Measurements from ENCODE around the gene SSR1.

Gene SSR1

GRCh38 chr6:7245668-7246393 is 67.2 kb downstream of the SSR1 start:
- no peak for DNase-seq (ENCODE audit: low read depth)
- H3K4me3 ChIP-seq (ENCODE audit: control insufficient read depth, low read depth, low read length): no peak overlapping the region
- no peak for TF ChIP-seq CTCF (IDR thresholded peaks at IDR 0.05; ENCODE audit: control insufficient read depth, insufficient read depth, low read depth, low read length, missing control alignments)

- DNase-seq (ENCODE audit: low read depth): no peak
- TF ChIP-seq CTCF (IDR thresholded peaks at IDR 0.05; ENCODE audit: control insufficient read depth, insufficient read depth, low read depth, low read length, missing control alignments): peak; percentile 86
- no peak overlapping the region for H3K4me3 ChIP-seq (ENCODE audit: control insufficient read depth, low read depth, low read length)
Observed at GRCh38 chr6:7243179-7243981, 69.6 kb downstream of the SSR1 start.

GRCh38 chr6:7242835-7243178 is 70.2 kb downstream of the SSR1 start:
- DNase-seq (ENCODE audit: low read depth): no peak
- no peak overlapping the region for H3K4me3 ChIP-seq (ENCODE audit: control insufficient read depth, low read depth, low read length)
- no peak for TF ChIP-seq CTCF (IDR thresholded peaks at IDR 0.05; ENCODE audit: control insufficient read depth, insufficient read depth, low read depth, low read length, missing control alignments)

GRCh38 chr6:7241709-7242645 is 71.0 kb downstream of the SSR1 start:
- TF ChIP-seq CTCF (IDR thresholded peaks at IDR 0.05; ENCODE audit: control insufficient read depth, insufficient read depth, low read depth, low read length, missing control alignments): no peak
- H3K4me3 ChIP-seq (ENCODE audit: control insufficient read depth, low read depth, low read length): no peak overlapping the region
- no peak for DNase-seq (ENCODE audit: low read depth)

GRCh38 chr6:7241160-7241559 is 71.8 kb downstream of the SSR1 start:
- H3K4me3 ChIP-seq (ENCODE audit: control insufficient read depth, low read depth, low read length): no peak overlapping the region
- DNase-seq (ENCODE audit: low read depth): no peak
- TF ChIP-seq CTCF (IDR thresholded peaks at IDR 0.05; ENCODE audit: control insufficient read depth, insufficient read depth, low read depth, low read length, missing control alignments): no peak

- no peak for TF ChIP-seq CTCF (IDR thresholded peaks at IDR 0.05; ENCODE audit: control insufficient read depth, insufficient read depth, low read depth, low read length, missing control alignments)
- no peak overlapping the region for H3K4me3 ChIP-seq (ENCODE audit: control insufficient read depth, low read depth, low read length)
- DNase-seq (ENCODE audit: low read depth): no peak
Observed at GRCh38 chr6:7240351-7240750, 72.6 kb downstream of the SSR1 start.

Measured in AG09309 (cell line).